ENCODE results near the gene TRAPPC6A.

The TRAPPC6A gene

DNA sequence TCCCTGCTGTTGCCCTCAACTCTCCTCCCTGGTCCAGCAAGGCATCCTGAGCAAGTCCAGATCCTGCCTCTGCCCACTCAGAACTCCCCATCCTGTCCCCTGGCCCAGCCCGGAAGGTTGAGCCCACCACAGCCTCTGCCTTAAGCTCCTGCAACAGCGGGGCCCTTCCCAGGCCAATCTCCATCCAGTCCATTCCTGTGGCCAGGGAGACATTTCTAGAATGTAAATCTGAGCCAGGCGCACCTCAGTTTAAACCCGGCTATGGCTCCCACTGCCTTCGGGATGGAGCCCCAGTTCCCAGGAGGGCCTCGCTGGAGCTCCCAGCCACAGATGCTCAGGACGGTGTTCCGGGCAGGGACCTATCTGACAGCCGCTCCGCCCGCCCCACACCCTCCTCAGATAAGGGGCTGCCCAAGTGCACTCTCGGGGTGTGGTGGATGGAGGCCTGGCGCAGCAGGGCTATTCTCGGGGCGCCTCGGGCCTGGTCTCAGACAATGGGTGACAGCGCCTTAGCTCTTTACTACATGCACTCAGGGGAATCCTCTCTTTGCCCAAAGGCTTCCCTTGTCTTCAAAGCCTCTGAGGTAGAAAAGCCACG lies 5.3 kb downstream of the TRAPPC6A start:
- Histone ChIP-seq H3K9me3 (ENCODE audit: control insufficient read depth, low read length) (no peaks in the 10 kb centered on the region), H3K4me1 (ENCODE audit: control insufficient read depth, insufficient read depth, low read length, poor library complexity, severe bottlenecking) (peaks cover 13% of the 10 kb centered on the region), H3K4me3 (ENCODE audit: extremely low read depth, insufficient read depth, low read length, poor library complexity, severe bottlenecking) (no peak overlapping the region), H3K36me3 (ENCODE audit: control insufficient read depth, insufficient read depth, low read length) (no peaks in the 10 kb centered on the region), H3K27ac (ENCODE audit: low read depth, low read length, severe bottlenecking) (no peak overlapping the region)
- WGBS, 2 experiments (ENCODE audit: insufficient coverage in 2 of 2), result 90 to 91% methylated on average over 10 to 12 of the region's 18 CpGs

DNA sequence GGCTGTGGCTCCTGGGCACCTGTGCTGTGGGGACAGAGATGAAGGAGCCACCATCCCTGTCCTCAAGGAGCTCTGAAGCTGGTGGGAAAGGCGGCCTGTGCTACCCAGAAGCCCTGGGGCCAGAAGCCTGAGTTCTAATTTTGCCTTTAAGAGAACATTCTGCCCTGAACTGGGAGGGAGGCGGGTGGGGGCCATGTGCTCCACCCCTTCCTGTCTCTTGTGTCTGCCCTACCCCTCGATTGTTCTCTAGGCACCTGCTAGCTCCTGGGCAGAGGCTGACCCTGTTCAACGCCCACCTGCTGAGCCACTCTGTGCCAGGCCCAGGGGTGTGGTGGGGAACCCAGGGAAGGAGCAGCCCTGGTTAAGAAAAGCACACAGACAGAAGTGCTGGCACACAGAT lies 5.9 kb downstream of the TRAPPC6A start:
- Histone ChIP-seq H3K9me3 (ENCODE audit: control insufficient read depth, low read length) (no peaks in the 10 kb centered on the region), H3K4me3 (ENCODE audit: extremely low read depth, insufficient read depth, low read length, poor library complexity, severe bottlenecking) (no peak overlapping the region), H3K4me1 (ENCODE audit: control insufficient read depth, insufficient read depth, low read length, poor library complexity, severe bottlenecking) (peaks cover 13% of the 10 kb centered on the region), H3K27ac (ENCODE audit: low read depth, low read length, severe bottlenecking) (no peak overlapping the region), H3K36me3 (ENCODE audit: control insufficient read depth, insufficient read depth, low read length) (no peaks in the 10 kb centered on the region)
- WGBS, 2 experiments (ENCODE audit: insufficient coverage in 2 of 2), result 82 to 83% methylated on average over 1 to 3 of the region's 4 CpGs

DNA sequence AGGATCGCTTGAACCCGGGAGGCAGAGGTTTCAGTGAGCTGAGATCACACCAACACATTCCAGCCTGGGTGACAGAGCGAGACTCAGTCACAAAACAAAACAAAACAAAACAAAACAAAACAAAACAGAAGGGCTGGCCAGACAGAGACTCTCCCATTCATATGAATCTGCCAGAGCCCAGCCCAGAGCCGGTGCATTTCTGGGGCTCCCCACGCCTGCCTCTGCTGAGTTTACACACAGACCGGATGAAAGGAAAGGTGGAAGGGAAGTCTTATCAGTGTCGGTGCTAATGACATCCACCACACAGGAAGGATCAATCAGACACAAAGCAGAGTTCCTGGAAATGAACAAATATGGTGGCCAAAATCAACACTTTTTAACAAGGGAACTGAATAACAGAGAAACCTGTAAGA lies 6.8 kb downstream of the TRAPPC6A start:
- no peaks in the 10 kb centered on the region for H3K9me3 ChIP-seq (ENCODE audit: control insufficient read depth, low read length)
- peak overlapping the region; percentile 86 for H3K27ac ChIP-seq (ENCODE audit: low read depth, low read length, severe bottlenecking)
- 62 to 64% methylated on average over 3 to 5 of the region's 7 CpGs for WGBS, 2 experiments (ENCODE audit: insufficient coverage in 2 of 2)
- no peak overlapping the region for H3K4me3 ChIP-seq (ENCODE audit: extremely low read depth, insufficient read depth, low read length, poor library complexity, severe bottlenecking)
- peaks cover 15% of the 10 kb centered on the region for H3K4me1 ChIP-seq (ENCODE audit: control insufficient read depth, insufficient read depth, low read length, poor library complexity, severe bottlenecking)
- no peaks in the 10 kb centered on the region for H3K36me3 ChIP-seq (ENCODE audit: control insufficient read depth, insufficient read depth, low read length)

DNA sequence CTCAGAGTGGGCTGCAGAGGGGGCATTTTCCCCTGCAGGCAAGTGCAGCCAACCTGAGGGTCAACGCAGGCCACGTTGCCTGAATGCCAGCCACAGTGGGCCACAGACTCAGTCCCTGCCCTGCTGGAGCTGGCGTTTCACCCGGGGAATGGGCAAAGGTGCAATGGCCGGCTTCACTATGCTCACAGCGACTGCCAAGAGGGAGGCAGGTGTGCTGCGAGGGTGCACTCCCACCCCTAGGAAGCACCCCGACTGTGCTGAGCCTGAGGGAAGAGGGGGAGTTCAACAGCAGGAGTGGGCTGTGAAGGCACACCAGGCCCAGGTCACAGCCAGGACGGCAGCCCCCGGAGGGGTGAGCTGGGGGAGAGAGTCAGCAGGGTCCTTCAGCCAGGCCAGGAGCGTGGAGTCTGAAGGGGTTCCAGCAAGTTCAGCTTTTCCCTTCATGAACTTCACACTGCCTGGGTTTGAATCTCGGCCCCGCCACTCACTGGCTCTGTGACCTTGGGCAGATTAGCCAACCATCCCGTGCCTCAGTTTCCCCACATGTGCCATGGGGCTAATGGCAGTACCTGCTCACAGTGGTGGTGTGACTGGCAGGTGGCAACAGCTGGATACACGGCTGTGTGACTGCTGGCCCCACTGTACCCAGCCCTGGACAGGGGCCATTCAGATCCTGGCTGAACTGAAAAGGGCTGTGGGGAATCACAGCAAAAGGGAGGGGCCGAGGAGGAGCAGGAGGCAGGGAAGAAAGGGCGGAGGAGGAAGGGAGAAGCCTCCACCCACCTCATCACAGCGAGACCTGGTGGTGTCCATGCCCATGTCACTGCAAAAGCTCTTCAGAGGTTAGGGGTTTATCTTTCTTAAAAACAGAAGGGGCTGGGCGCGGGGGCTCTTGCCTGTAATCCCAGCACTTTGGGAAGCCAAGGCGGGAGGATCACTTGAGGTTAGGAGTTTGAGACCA lies 7.6 kb downstream of the TRAPPC6A start:
- Histone ChIP-seq H3K27ac (ENCODE audit: low read depth, low read length, severe bottlenecking) (peak overlapping the region; percentile 86), H3K36me3 (ENCODE audit: control insufficient read depth, insufficient read depth, low read length) (no peaks in the 10 kb centered on the region), H3K4me1 (ENCODE audit: control insufficient read depth, insufficient read depth, low read length, poor library complexity, severe bottlenecking) (peaks cover 15% of the 10 kb centered on the region), H3K4me3 (ENCODE audit: extremely low read depth, insufficient read depth, low read length, poor library complexity, severe bottlenecking) (no peak overlapping the region), H3K9me3 (ENCODE audit: control insufficient read depth, low read length) (no peaks in the 10 kb centered on the region)
- WGBS, 2 experiments (ENCODE audit: insufficient coverage in 2 of 2), result 90 to 95% methylated on average over 18 to 19 of the region's 21 CpGs

DNA sequence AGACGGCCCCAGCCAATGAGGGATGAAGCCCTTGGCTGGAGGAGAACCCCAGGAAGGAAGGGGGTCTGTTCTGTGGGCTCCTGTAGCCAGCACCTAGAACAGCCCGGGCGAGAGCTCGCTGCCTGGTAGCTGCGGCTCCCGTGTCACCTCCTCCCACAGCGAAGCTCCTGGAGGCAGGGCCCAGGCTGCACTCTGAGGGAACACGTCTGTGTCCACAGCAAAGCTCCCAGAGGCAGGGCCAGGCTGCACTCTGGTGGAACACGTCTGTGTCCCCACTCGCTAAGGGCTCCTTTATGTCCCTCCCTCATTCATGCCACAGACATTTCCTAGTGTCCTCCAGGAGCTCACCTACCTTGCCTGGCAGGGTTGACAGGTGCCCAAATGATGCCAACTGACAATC lies 8.4 kb downstream of the TRAPPC6A start:
- WGBS, 2 experiments (ENCODE audit: insufficient coverage in 2 of 2), result 82 to 87% methylated on average over 8 of the region's 10 CpGs
- H3K27ac ChIP-seq (ENCODE audit: low read depth, low read length, severe bottlenecking), result no peak overlapping the region

DNA sequence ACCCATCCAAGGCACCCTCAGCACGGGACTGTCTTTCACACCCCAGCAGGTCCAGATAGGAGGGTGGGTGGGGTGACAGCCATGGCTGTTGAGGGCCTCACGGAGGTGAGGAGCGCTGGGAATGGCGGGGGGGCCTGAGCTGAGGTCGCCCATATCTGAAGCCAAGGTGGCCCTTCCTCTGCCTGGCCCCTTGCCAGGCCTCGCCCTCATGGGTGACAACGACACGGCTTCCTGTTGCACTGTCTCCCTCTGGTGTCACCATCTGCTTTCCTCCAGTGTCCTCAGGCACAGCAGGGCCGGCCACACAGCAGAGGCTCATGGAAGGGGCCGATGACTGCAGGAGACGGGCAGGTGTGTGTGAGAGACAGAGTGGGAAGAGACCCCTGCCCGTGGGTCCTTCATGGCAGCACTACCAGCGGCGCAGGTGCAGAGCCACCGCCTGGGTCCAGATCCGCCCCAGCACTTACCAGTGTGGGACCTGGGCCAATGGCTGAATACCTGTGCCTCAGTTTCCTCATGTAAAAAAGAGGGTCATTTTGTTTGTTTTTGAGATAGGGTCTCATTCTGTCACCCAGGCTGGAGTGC lies 9.2 kb downstream of the TRAPPC6A start:
- H3K4me1 ChIP-seq (ENCODE audit: control insufficient read depth, insufficient read depth, low read length, poor library complexity, severe bottlenecking), result peaks cover 24% of the 10 kb centered on the region
- H3K9me3 ChIP-seq (ENCODE audit: control insufficient read depth, low read length), result no peaks in the 10 kb centered on the region
- H3K4me3 ChIP-seq (ENCODE audit: extremely low read depth, insufficient read depth, low read length, poor library complexity, severe bottlenecking), result no peak overlapping the region
- WGBS, 2 experiments (ENCODE audit: insufficient coverage in 2 of 2), result 94 to 97% methylated on average over 11 to 15 of the region's 16 CpGs
- no peaks in the 10 kb centered on the region for H3K36me3 ChIP-seq (ENCODE audit: control insufficient read depth, insufficient read depth, low read length)
- H3K27ac ChIP-seq (ENCODE audit: low read depth, low read length, severe bottlenecking), result no peak overlapping the region

More for the DNA sequence above, 8.4 kb downstream of the TRAPPC6A start:
- no peaks in the 10 kb centered on the region for H3K9me3 ChIP-seq (ENCODE audit: control insufficient read depth, low read length)
- no peak overlapping the region for H3K4me3 ChIP-seq (ENCODE audit: extremely low read depth, insufficient read depth, low read length, poor library complexity, severe bottlenecking)
- H3K4me1 ChIP-seq (ENCODE audit: control insufficient read depth, insufficient read depth, low read length, poor library complexity, severe bottlenecking), result peaks cover 19% of the 10 kb centered on the region
- no peaks in the 10 kb centered on the region for H3K36me3 ChIP-seq (ENCODE audit: control insufficient read depth, insufficient read depth, low read length)

DNA sequence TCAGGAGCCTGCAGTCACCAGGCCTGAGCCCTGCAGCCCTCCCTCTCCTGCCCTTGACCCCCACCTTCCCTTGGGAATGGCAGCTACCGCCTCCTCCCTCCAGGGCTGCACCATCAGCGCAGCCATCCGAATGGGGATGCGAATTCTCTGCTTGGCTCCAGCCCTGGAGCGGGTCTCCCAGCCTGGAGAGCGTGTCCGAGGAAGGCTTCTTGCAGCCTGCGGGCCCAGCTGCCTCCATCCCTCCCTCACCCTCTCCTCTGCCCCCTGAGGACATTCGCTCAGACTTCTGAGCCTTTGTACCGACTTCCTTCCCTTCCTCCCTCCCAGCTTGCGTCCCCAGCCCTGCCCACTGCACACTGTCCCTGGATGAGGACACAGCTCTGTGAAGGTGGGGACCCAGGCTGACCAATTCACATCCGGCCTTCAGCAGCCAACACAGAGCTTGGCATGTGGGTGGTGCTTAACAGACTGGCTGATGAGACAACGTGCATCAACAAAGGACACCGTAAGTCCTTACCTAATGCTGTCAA lies 11.2 kb downstream of the TRAPPC6A start:
- peaks cover 27% of the 10 kb centered on the region for H3K4me1 ChIP-seq (ENCODE audit: control insufficient read depth, insufficient read depth, low read length, poor library complexity, severe bottlenecking)
- WGBS, 2 experiments (ENCODE audit: insufficient coverage in 2 of 2), result 57 to 60% methylated on average over 12 to 14 of the region's 14 CpGs
- no peak overlapping the region for H3K4me3 ChIP-seq (ENCODE audit: extremely low read depth, insufficient read depth, low read length, poor library complexity, severe bottlenecking)
- no peaks in the 10 kb centered on the region for H3K36me3 ChIP-seq (ENCODE audit: control insufficient read depth, insufficient read depth, low read length)
- no peak overlapping the region for H3K27ac ChIP-seq (ENCODE audit: low read depth, low read length, severe bottlenecking)
- H3K9me3 ChIP-seq (ENCODE audit: control insufficient read depth, low read length), result no peaks in the 10 kb centered on the region

DNA sequence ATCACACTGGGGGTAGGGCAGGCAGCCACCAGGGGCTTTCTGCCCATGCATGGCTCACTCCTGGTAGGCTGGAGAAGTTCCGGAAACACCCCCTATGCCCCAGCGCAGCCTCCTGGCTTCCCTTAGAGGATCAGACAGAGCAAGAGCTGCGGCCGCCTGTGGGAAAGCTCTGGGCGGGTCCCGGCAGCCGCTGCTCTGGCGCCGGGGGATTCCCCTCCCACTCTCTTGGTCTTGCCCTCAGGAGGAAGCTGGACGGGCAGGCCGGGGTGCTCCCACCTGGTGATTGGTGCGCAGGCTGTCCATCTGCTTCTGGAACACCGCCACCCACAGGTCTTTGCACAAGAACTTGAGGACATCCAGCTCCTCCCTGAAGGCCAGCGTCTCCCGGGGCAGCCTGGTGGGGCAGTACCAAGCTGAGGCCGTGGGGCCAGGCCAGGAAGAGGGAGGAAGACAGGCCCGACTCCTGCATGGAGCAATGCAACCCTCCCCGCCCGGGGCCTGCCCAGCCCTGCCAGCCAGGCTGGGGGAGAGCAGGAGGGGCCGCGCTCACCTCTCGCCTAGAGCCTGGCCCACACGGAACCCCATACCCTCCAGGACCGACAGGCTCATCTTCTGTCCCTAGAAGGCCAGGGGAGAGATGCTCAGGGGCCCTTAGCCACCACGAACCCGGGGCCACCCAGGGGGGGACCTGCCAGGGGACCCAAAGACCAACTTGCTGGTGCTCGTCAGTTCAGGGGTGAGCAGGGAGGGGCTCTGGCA lies 13.3 kb downstream of the TRAPPC6A start:
- no peak overlapping the region for H3K4me3 ChIP-seq (ENCODE audit: extremely low read depth, insufficient read depth, low read length, poor library complexity, severe bottlenecking)
- peaks cover 17% of the 10 kb centered on the region for H3K4me1 ChIP-seq (ENCODE audit: control insufficient read depth, insufficient read depth, low read length, poor library complexity, severe bottlenecking)
- no peaks in the 10 kb centered on the region for H3K9me3 ChIP-seq (ENCODE audit: control insufficient read depth, low read length)
- 65 to 66% methylated on average over 22 to 24 of the region's 27 CpGs for WGBS, 2 experiments (ENCODE audit: insufficient coverage in 2 of 2)
- H3K27ac ChIP-seq (ENCODE audit: low read depth, low read length, severe bottlenecking), result no peak overlapping the region
- no peaks in the 10 kb centered on the region for H3K36me3 ChIP-seq (ENCODE audit: control insufficient read depth, insufficient read depth, low read length)

DNA sequence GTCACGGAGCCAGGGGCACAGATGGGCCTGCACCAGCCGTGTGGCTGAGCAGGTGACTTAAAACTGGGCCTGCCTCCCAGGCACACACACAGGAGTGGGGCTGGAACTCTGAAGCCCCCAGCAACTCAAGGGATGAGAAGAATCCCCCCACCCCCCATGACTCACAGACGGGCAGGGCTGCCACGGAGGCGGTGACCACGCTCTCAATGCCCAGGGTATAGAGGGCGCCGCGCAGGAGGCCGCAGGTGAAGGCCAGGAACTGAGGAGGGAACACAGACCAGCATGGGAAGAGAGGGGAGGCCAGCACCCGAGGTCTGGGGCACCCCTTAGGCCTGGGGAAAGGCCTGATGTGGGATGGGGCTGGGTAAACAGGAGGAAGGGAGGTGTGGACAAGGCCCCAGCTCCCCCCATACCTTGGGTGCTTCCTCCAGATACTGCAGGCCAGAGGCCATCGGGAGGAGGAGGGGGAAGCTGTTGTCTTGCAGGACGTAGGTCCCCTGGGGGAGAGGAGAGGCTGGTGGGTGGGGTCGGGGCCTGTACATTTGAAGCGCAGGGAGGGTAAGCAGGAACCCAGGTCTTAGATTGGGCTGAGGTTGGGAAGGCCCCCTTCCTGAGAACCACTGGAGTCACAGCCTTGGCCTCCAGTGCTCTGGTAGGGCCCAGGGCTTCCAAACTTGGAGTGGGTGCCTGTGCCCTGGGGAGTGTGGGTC lies 14.1 kb downstream of the TRAPPC6A start:
- no peak overlapping the region for H3K4me3 ChIP-seq (ENCODE audit: extremely low read depth, insufficient read depth, low read length, poor library complexity, severe bottlenecking)
- no peaks in the 10 kb centered on the region for H3K9me3 ChIP-seq (ENCODE audit: control insufficient read depth, low read length)
- 94 to 95% methylated on average over 8 to 13 of the region's 15 CpGs for WGBS, 2 experiments (ENCODE audit: insufficient coverage in 2 of 2)
- H3K36me3 ChIP-seq (ENCODE audit: control insufficient read depth, insufficient read depth, low read length), result no peaks in the 10 kb centered on the region
- peaks cover 17% of the 10 kb centered on the region for H3K4me1 ChIP-seq (ENCODE audit: control insufficient read depth, insufficient read depth, low read length, poor library complexity, severe bottlenecking)
- H3K27ac ChIP-seq (ENCODE audit: low read depth, low read length, severe bottlenecking), result no peak overlapping the region

DNA sequence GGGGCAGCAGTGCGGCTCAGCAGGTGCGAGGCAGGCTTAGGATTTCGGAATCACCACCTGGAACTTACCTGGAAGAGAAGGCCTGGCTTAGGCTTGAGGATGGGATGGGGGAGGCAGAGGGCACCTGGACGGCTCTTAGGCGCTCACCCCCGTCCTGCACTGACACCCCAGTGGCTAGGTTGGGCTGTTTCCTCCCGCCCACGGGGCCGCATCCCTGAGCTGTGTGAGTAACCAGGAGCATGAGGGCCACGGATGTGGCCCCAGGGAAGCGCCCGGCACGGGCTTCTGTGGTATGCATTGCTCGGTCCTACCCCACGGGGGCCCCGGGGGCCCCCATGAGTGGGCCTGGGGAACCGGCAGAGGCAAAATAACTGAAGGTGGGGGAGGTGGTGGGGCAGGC lies 14.9 kb downstream of the TRAPPC6A start:
- Histone ChIP-seq H3K4me3 (ENCODE audit: extremely low read depth, insufficient read depth, low read length, poor library complexity, severe bottlenecking) (no peak overlapping the region), H3K4me1 (ENCODE audit: control insufficient read depth, insufficient read depth, low read length, poor library complexity, severe bottlenecking) (peaks cover 17% of the 10 kb centered on the region), H3K9me3 (ENCODE audit: control insufficient read depth, low read length) (no peaks in the 10 kb centered on the region), H3K36me3 (ENCODE audit: control insufficient read depth, insufficient read depth, low read length) (no peaks in the 10 kb centered on the region), H3K27ac (ENCODE audit: low read depth, low read length, severe bottlenecking) (no peak overlapping the region)
- 91 to 97% methylated on average over 14 to 17 of the region's 17 CpGs for WGBS, 2 experiments (ENCODE audit: insufficient coverage in 2 of 2)
